Esophagus (tissue), 2 donors: ENCODE data around the gene SKP2. TPM values are rescaled to one million over a fixed set of nuclear protein-coding genes. Genes with fewer than 3 reads are reported as not detected.

Source experiments
- H3K27ac ChIP-seq, 2 donors: one replicate each; pipeline ENCODE4 v1.5.1; 2013; ENCODE audit warnings: low read depth in 2 of 2, mild to moderate bottlenecking in 2 of 2, inconsistent platforms in 1 of 2, low read length in 1 of 2, moderate library complexity in 1 of 2
- H3K27me3 ChIP-seq, 2 donors: one replicate each; pipeline ENCODE4 v1.6.1; 2013; ENCODE audit warnings: low read length in 2 of 2, control low read depth in 1 of 2, mild to moderate bottlenecking in 1 of 2; ENCODE audit not compliant: insufficient read depth in 2 of 2, control insufficient read depth in 1 of 2
- H3K36me3 ChIP-seq, 2 donors: one replicate each; pipeline ENCODE4 v1.6.1; 2013; ENCODE audit warnings: low read length in 1 of 2; ENCODE audit not compliant: control insufficient read depth in 2 of 2, insufficient read depth in 2 of 2
- H3K4me1 ChIP-seq, 2 donors: one replicate each; pipeline ENCODE4 v1.6.1; 2013; ENCODE audit warnings: low read length in 1 of 2; ENCODE audit not compliant: control insufficient read depth in 2 of 2, insufficient read depth in 2 of 2
- H3K4me3 ChIP-seq, 2 donors: one replicate each; pipeline ENCODE4 v1.5.1; 2013; ENCODE audit warnings: low read length in 2 of 2, mild to moderate bottlenecking in 2 of 2, low read depth in 1 of 2, moderate library complexity in 1 of 2
- H3K9me3 ChIP-seq, 2 donors: one replicate each; pipeline ENCODE4 v1.6.1; 2013; ENCODE audit warnings: mild to moderate bottlenecking in 2 of 2, low read depth in 1 of 2, low read length in 1 of 2, moderate library complexity in 1 of 2; ENCODE audit not compliant: control insufficient read depth in 2 of 2, insufficient read depth in 1 of 2
- WGBS, 2 donors: extraction: QIAGEN DNeasy Blood & Tissue Kit; methylation state at CpG; one replicate each; pipeline ENCODE4 v1.1.7; 2013; 5-methylcytosine and 5-hydroxymethylcytosine counted together
- polyA plus RNA-seq, 2 donors: library from polyadenylated mRNA; stranded (reverse); fragments of 200-250 nt; gene quantifications; one replicate each; pipeline ENCODE4 v1.2.3, GENCODE V29; 2013
- donor health status: healthy with polysubstance abuse.
- donor health status: Bipolar disorder and iron deficiency.

Gene SKP2
- polyA plus RNA-seq, 2 donors, result 5.1 to 7.5 TPM

DNA sequence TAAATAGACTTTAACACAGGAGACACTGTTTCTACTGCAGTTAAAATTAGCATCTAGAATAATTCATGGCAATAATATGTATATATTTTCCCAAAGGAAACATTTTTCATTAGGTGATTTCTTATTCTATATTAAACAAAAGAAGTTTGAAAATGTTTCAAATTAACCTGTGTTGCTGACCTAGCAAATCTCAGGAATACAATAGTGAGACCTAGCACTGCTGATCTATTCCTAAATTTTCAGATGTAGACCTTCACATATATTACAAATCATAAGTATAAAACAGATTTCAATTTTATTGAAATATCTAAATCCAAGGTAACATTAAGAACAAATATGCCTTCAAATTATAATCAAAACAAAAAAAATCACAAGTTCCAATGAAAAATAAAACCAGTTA, 15.3 kb upstream of the SKP2 start:
- Histone ChIP-seq H3K36me3 (peaks cover 11 to 13% of the 10 kb centered on the region in 2 donors), H3K4me1 (no peaks in the 10 kb centered on the region), H3K27ac (no peak overlapping the region), H3K9me3 (no peaks in the 10 kb centered on the region), H3K4me3 (no peak overlapping the region), H3K27me3 (no peaks in the 10 kb centered on the region)

GRCh38 chr5:36138900-36139683, 12.8 kb upstream of the SKP2 start:
- peaks cover 11 to 13% of the 10 kb centered on the region in 2 donors for H3K36me3 ChIP-seq
- H3K27me3 ChIP-seq, result no peaks in the 10 kb centered on the region
- H3K9me3 ChIP-seq, result no peaks in the 10 kb centered on the region
- 95 to 98% methylated on average over 7 of the region's 7 CpGs for WGBS, 2 donors
- no peak overlapping the region for H3K4me3 ChIP-seq
- no peak overlapping the region for H3K27ac ChIP-seq
- H3K4me1 ChIP-seq, result no peaks in the 10 kb centered on the region

DNA sequence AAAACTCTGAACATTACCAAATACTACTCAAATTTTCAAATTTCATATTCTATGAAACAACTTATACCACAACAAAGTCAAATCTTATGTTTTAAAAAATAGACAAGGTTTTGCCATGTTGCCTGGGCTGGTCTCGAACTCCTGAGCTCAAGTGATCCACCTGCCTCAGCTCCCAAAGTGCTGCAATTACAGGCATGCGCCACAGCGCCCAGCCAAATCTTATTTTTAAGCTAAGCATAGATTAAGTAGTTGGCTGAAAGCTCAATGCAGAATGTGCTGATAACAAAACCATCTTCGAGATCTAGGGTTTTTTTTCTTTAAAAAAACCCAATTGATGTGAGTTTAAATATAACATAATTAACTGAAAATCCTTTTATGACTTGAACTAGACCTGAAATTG, 6.6 kb upstream of the SKP2 start:
- WGBS, 2 donors, result 84 to 90% methylated on average over 4 of the region's 4 CpGs
- H3K4me1 ChIP-seq, result no peaks in the 10 kb centered on the region
- no peak overlapping the region for H3K27ac ChIP-seq
- H3K9me3 ChIP-seq, result no peaks in the 10 kb centered on the region
- H3K36me3 ChIP-seq, result peaks cover 0 to 1% of the 10 kb centered on the region in 2 donors
- H3K4me3 ChIP-seq, result no peak overlapping the region
- no peaks in the 10 kb centered on the region for H3K27me3 ChIP-seq

DNA sequence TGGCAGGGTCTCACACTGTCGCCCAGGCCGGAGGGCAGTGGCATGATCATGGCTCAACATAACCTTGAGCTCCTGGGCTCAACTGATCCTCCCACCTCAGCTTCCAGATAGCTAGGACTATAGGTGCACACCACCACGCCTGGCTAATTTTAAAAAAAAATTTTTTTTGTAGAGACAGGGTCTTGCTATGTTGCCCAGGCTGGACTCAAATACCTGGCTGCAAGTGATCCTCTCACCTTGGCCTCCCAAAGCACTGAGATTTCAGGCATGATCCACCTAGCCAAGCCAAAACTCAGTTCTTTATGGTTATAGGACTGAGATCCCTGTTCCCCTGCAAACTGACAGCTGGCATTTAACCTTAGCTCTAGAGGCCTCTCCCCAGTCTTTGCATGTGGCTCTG, 5.5 kb upstream of the SKP2 start:
- H3K4me3 ChIP-seq, result no peak overlapping the region
- no peak overlapping the region for H3K27ac ChIP-seq
- no peaks in the 10 kb centered on the region for H3K36me3 ChIP-seq
- no peaks in the 10 kb centered on the region for H3K27me3 ChIP-seq
- H3K4me1 ChIP-seq, result no peaks in the 10 kb centered on the region
- H3K9me3 ChIP-seq, result no peaks in the 10 kb centered on the region
- 61 to 83% methylated on average over 3 of the region's 3 CpGs for WGBS, 2 donors

DNA sequence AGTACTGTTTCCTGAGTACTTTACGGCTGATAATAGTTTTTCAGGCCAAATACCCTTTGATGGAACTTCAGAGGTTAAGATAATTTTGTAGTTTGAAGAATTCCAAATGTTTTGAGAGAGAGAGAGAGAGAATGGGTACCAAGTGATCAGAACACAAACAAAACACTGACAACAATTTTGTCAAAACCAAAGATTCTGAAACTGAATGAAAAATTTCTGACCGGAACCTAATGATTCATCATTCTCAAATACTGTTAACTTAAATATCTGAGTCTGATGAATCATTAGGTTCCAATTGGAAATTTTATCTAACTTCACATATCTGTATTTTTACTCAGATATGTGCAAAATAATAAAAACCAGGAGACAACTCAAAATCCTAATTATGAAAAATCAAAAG, 4.2 kb upstream of the SKP2 start:
- Histone ChIP-seq H3K27me3 (no peaks in the 10 kb centered on the region), H3K36me3 (no peaks in the 10 kb centered on the region), H3K4me1 (no peaks in the 10 kb centered on the region), H3K4me3 (no peak overlapping the region), H3K27ac (no peak overlapping the region), H3K9me3 (no peaks in the 10 kb centered on the region)
- WGBS, 2 donors, result 83% methylated on average over 2 of the region's 2 CpGs

DNA sequence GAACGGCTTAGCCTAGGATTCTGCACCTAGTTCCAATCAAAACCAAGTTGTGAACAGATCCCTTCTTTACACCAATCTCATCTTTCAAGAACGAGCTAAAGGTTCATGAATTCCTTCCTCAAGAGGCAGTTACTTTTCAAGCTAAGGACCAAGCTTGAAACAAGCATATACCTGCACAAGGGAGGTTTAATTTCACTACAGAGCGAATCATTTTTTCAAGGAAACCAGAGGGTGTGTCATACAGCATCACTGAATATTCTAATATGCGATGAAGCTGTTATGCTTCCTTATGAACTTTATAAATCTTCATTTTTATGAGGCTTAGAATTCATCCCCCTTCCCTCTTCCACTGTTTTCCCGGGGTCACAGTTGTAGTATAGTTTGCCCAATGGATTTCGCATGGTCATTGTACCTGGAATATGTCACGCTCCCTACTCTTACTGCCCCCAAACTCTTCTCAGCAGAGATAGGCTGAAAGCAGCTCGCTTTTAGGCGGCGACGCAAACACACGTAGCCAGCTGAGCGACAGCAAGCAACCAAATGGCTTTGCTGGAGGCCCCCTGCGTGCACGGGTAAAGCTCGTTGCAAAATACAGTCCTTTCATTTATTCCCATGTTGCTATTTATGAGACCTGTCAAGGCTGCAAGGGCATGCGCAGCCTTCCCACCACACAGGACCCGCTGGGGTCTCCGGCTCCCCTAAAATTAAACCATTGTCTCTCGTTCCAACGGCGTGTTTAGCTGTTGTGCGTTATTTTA, 1.1 kb upstream of the SKP2 start:
- WGBS, 2 donors, result 2% methylated on average over 23 of the region's 23 CpGs

DNA sequence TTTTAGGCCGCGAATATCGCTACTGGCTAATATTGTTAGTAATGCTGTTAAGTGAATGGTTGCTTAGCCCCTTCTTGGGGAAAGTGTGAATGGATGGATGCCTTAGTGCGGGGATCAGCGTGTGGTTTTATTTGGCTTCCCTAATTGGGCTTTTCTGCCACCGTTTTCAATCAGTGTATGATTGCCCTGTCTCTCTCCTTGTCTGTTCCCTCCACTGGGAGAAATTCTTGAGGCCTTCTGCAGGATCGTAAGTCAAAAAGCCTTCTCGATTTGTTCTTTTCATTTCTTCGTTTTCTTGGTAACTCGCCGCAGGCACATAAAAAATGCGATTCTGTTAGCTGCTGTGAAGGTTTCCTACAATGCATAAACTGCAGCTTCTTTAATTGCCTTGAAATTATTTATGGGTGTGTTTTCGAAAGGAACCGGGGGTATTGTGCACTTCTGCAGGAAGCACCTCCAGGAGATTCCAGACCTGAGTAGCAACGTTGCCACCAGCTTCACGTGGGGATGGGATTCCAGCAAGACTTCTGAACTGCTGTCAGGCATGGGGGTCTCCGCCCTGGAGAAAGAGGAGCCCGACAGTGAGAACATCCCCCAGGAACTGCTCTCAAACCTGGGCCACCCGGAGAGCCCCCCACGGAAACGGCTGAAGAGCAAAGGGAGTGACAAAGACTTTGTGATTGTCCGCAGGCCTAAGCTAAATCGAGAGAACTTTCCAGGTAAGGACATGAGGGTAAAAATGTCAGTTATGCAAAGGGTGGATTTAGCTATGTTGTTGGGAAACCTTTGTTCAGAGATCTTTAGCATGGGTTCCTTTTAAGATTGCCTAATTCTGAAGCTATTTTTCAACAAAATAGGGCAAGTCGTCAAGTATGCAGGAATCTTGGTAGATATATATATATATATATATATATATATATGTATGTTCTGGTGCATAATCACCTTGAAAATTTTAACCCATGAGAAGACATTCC, 700 bp downstream of the SKP2 start:
- 3% methylated on average over 24 of the region's 24 CpGs for WGBS, 2 donors
- H3K36me3 ChIP-seq, result no peaks in the 10 kb centered on the region

More for the DNA sequence above, 1.1 kb upstream of the SKP2 start:
- Histone ChIP-seq H3K4me3 (peak overlapping the region; percentile 70 to 95), H3K27ac (peak overlapping the region; percentile 68 to 88), H3K4me1 (no peaks in the 10 kb centered on the region), H3K9me3 (no peaks in the 10 kb centered on the region), H3K36me3 (no peaks in the 10 kb centered on the region), H3K27me3 (no peaks in the 10 kb centered on the region)

GRCh38 chr5:36153298-36153677, 1.4 kb downstream of the SKP2 start:
- H3K27me3 ChIP-seq, result no peaks in the 10 kb centered on the region
- peaks cover 3% of the 10 kb centered on the region in 2 donors for H3K36me3 ChIP-seq
- H3K27ac ChIP-seq, result no peak overlapping the region
- WGBS, 2 donors, result 69 to 70% methylated on average over 7 of the region's 7 CpGs
- peaks cover 0 to 5% of the 10 kb centered on the region in 2 donors for H3K4me1 ChIP-seq
- H3K4me3 ChIP-seq, result peak overlapping the region in 1 of 2 donors; percentile 70
- no peaks in the 10 kb centered on the region for H3K9me3 ChIP-seq

More for the DNA sequence above, 700 bp downstream of the SKP2 start:
- Histone ChIP-seq H3K27ac (peak overlapping the region; percentile 7 to 17), H3K27me3 (no peaks in the 10 kb centered on the region), H3K9me3 (no peaks in the 10 kb centered on the region), H3K4me1 (peaks cover 0 to 5% of the 10 kb centered on the region in 2 donors), H3K4me3 (peak overlapping the region; percentile 70 to 95)

DNA sequence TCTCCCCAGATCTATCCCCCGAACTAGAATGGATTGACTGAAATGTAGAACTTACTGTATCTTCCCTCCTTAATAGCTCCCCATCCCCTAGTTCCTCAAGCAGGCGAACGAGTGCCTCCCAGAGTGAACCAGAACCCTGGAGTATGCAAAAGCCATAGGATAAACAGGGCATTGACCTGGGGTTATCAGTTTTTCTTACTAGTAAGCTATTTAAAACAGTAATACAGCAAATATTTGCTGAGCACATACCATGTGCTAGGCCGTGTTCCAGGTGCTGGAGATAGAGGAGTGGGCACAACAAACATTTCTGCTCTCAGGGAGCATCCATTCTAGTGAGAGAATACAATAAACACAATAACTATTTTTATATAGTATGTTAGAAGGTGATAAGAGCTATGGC, 1.8 kb downstream of the SKP2 start:
- 64 to 81% methylated on average over 4 of the region's 4 CpGs for WGBS, 2 donors
- H3K27me3 ChIP-seq, result no peaks in the 10 kb centered on the region
- peaks cover 0 to 5% of the 10 kb centered on the region in 2 donors for H3K4me1 ChIP-seq
- peaks cover 3% of the 10 kb centered on the region in 2 donors for H3K36me3 ChIP-seq
- no peak overlapping the region for H3K27ac ChIP-seq
- no peak overlapping the region for H3K4me3 ChIP-seq
- no peaks in the 10 kb centered on the region for H3K9me3 ChIP-seq
